Vagina (tissue), 2 donors: ENCODE measurements around the gene MGAT5B. TPM values are rescaled to one million over a fixed set of nuclear protein-coding genes. Genes with fewer than 3 reads are reported as not detected.

ENCODE experiments used
- DNase-seq, 2 donors: peaks; one replicate each; pipeline ENCODE4 v3.0.0-alpha.2; 2017; ENCODE audit errors: extremely low spot score in 2 of 2
- H3K27ac ChIP-seq: fragments of 200-600 bp; sonication (generic); one replicate; pipeline ENCODE4 v1.5.1; 2019
- H3K27me3 ChIP-seq: fragments of 200-600 bp; sonication (generic); one replicate; pipeline ENCODE4 v1.5.1; 2019
- H3K36me3 ChIP-seq, 2 donors: fragments of 200-600 bp; sonication (generic); one replicate each; pipeline ENCODE4 v1.5.1; 2017 to 2019
- H3K4me1 ChIP-seq: fragments of 200-600 bp; sonication (generic); one replicate; pipeline ENCODE4 v1.5.1; 2019
- H3K4me3 ChIP-seq, 2 donors: fragments of 200-600 bp; sonication (generic); 1 replicate in 1 of 2; 2 replicates in 1 of 2; pipeline ENCODE4 v1.5.1; 2016 to 2019
- H3K9me3 ChIP-seq: fragments of 200-600 bp; sonication (generic); one replicate; pipeline ENCODE4 v1.5.1; 2019
- CTCF ChIP-seq, 3 experiments: fragments of 450-650 bp in 2 of 3; fragments of 200-600 bp in 1 of 3; sonication (generic) in 1 of 3; IDR thresholded peaks; one replicate each; pipeline ENCODE4 v1.5.1; 2017 to 2019; ENCODE audit warnings: antibody characterized with exemption in 3 of 3, mild to moderate bottlenecking in 2 of 3, moderate library complexity in 2 of 3
- POLR2A ChIP-seq, 2 donors: fragments of 450-650 bp; IDR thresholded peaks; one replicate each; pipeline ENCODE4 v1.6.1; 2017; ENCODE audit warnings: antibody characterized with exemption in 2 of 2, mild to moderate bottlenecking in 2 of 2, moderate library complexity in 2 of 2
- POLR2AphosphoS5 ChIP-seq, 2 donors: sonication (generic); formaldehyde crosslinking; IDR thresholded peaks; one replicate each; pipeline ENCODE4 v1.9.0; 2017; ENCODE audit warnings: antibody characterized with exemption in 2 of 2, mild to moderate bottlenecking in 2 of 2, low read depth in 1 of 2; ENCODE audit not compliant: insufficient read depth in 1 of 2
- intact Hi-C: fragments of 100-400 bp; cut with DNase I; formaldehyde crosslinking; loops from one replicate; pipeline ENCODE4 v1.15.1; 2023
- total RNA-seq: library from RNA; depleted of rRNA; stranded (reverse); fragments of >200 nt; gene quantifications from one replicate; pipeline ENCODE4 v1.2.3, GENCODE V29; 2016

Gene MGAT5B
- total RNA-seq, 1 donor from 2014 or later = 0.49 TPM

GRCh38 chr17:76892329-76892728 lies 24.1 kb downstream of the MGAT5B start:
- no peak overlapping the region for H3K4me3 ChIP-seq
- intact Hi-C loops = no loop called here
- TF ChIP-seq POLR2AphosphoS5 (IDR thresholded peaks at IDR 0.05; ENCODE audit: insufficient read depth in 1 of 2, low read depth in 1 of 2) = no peak
- TF ChIP-seq CTCF (IDR thresholded peaks at IDR 0.05) = no peak
- TF ChIP-seq POLR2A (IDR thresholded peaks at IDR 0.05) = no peak
- DNase-seq = no peak
- H3K9me3 ChIP-seq = no peaks in the 10 kb centered on the region
- no peaks in the 10 kb centered on the region for H3K27me3 ChIP-seq
- no peaks in the 10 kb centered on the region for H3K4me1 ChIP-seq
- no peaks in the 10 kb centered on the region for H3K36me3 ChIP-seq
- no peak overlapping the region for H3K27ac ChIP-seq

GRCh38 chr17:76893623-76894334 lies 25.6 kb downstream of the MGAT5B start:
- intact Hi-C loops = no loop called here
- H3K4me1 ChIP-seq = no peaks in the 10 kb centered on the region
- DNase-seq = no peak
- no peaks in the 10 kb centered on the region for H3K9me3 ChIP-seq
- no peak overlapping the region for H3K4me3 ChIP-seq
- H3K27ac ChIP-seq = no peak overlapping the region
- H3K27me3 ChIP-seq = no peaks in the 10 kb centered on the region
- TF ChIP-seq POLR2A (IDR thresholded peaks at IDR 0.05) (no peak), POLR2AphosphoS5 (IDR thresholded peaks at IDR 0.05; ENCODE audit: insufficient read depth in 1 of 2, low read depth in 1 of 2) (no peak), CTCF (IDR thresholded peaks at IDR 0.05) (no peak)
- H3K36me3 ChIP-seq = no peaks in the 10 kb centered on the region

GRCh38 chr17:76894842-76895241 lies 26.6 kb downstream of the MGAT5B start:
- Histone ChIP-seq H3K27ac (no peak overlapping the region), H3K4me3 (no peak overlapping the region), H3K4me1 (no peaks in the 10 kb centered on the region), H3K27me3 (no peaks in the 10 kb centered on the region), H3K36me3 (no peaks in the 10 kb centered on the region), H3K9me3 (no peaks in the 10 kb centered on the region)
- no peak for TF ChIP-seq POLR2AphosphoS5 (IDR thresholded peaks at IDR 0.05; ENCODE audit: insufficient read depth in 1 of 2, low read depth in 1 of 2)
- no peak for TF ChIP-seq POLR2A (IDR thresholded peaks at IDR 0.05)
- no peak for TF ChIP-seq CTCF (IDR thresholded peaks at IDR 0.05)
- intact Hi-C loops = no loop called here
- DNase-seq = no peak

- Histone ChIP-seq H3K4me1 (no peaks in the 10 kb centered on the region), H3K9me3 (no peaks in the 10 kb centered on the region), H3K4me3 (no peak overlapping the region), H3K36me3 (no peaks in the 10 kb centered on the region), H3K27ac (no peak overlapping the region), H3K27me3 (no peaks in the 10 kb centered on the region)
- no peak for TF ChIP-seq CTCF (IDR thresholded peaks at IDR 0.05)
- TF ChIP-seq POLR2AphosphoS5 (IDR thresholded peaks at IDR 0.05; ENCODE audit: insufficient read depth in 1 of 2, low read depth in 1 of 2) = no peak
- TF ChIP-seq POLR2A (IDR thresholded peaks at IDR 0.05) = no peak
- intact Hi-C loops = no loop called here
- DNase-seq = no peak
Observed at GRCh38 chr17:76897023-76897422, 28.8 kb downstream of the MGAT5B start.

- no peak for DNase-seq
- no peaks in the 10 kb centered on the region for H3K36me3 ChIP-seq
Observed at GRCh38 chr17:76899414-76899813, 31.2 kb downstream of the MGAT5B start.

More at GRCh38 chr17:76899414-76899813, 31.2 kb downstream of the MGAT5B start:
- H3K27ac ChIP-seq = no peak overlapping the region
- H3K4me1 ChIP-seq = no peaks in the 10 kb centered on the region
- H3K4me3 ChIP-seq = no peak overlapping the region
- intact Hi-C loops = no loop called here
- no peaks in the 10 kb centered on the region for H3K9me3 ChIP-seq
- TF ChIP-seq CTCF (IDR thresholded peaks at IDR 0.05) (no peak), POLR2AphosphoS5 (IDR thresholded peaks at IDR 0.05; ENCODE audit: insufficient read depth in 1 of 2, low read depth in 1 of 2) (no peak), POLR2A (IDR thresholded peaks at IDR 0.05) (no peak)
- no peaks in the 10 kb centered on the region for H3K27me3 ChIP-seq
